Esophagus squamous epithelium (tissue), 4 donors: Measurements from ENCODE around the gene GPR3.
A peak's percentile ranks its signal among the peaks of the same experiment; 100 is the strongest.

Source experiments
- POLR2A ChIP-seq, 4 donors: fragments of 450-650 bp; IDR thresholded peaks; one replicate each; pipeline ENCODE4 v1.6.1; 2017; ENCODE audit warnings: antibody characterized with exemption in 4 of 4, mild to moderate bottlenecking in 4 of 4, moderate library complexity in 3 of 4
- TF ChIP-seq, protein P1 (sequence below), 6 experiments: fragments of 450-650 bp in 4 of 6; fragments of 200-600 bp in 2 of 6; sonication (generic) in 2 of 6; IDR thresholded peaks; one replicate each; pipeline ENCODE4 v1.5.1; 2016 to 2019; ENCODE audit warnings: antibody characterized with exemption in 6 of 6, mild to moderate bottlenecking in 4 of 6, moderate library complexity in 4 of 6

GRCh38 chr1:27357281-27358037 lies 35.0 kb upstream of the GPR3 start:
- TF ChIP-seq, protein P1, sequence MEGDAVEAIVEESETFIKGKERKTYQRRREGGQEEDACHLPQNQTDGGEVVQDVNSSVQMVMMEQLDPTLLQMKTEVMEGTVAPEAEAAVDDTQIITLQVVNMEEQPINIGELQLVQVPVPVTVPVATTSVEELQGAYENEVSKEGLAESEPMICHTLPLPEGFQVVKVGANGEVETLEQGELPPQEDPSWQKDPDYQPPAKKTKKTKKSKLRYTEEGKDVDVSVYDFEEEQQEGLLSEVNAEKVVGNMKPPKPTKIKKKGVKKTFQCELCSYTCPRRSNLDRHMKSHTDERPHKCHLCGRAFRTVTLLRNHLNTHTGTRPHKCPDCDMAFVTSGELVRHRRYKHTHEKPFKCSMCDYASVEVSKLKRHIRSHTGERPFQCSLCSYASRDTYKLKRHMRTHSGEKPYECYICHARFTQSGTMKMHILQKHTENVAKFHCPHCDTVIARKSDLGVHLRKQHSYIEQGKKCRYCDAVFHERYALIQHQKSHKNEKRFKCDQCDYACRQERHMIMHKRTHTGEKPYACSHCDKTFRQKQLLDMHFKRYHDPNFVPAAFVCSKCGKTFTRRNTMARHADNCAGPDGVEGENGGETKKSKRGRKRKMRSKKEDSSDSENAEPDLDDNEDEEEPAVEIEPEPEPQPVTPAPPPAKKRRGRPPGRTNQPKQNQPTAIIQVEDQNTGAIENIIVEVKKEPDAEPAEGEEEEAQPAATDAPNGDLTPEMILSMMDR (IDR thresholded peaks at IDR 0.05): peak; percentile 96 to 98 (median 98)
- no peak for TF ChIP-seq POLR2A (IDR thresholded peaks at IDR 0.05)
